Germinal center (tissue), 1 donor: ENCODE results near the gene RAPGEF1.
"Not testable (repeated sequence)": the region's sequence is repeated elsewhere in the genome, so short reads cannot be mapped to it uniquely, and the experiment has no call there.

Experiments used
- DNase-seq: peaks from one replicate; pipeline ENCODE4 v3.0.0; 2012; ENCODE audit warnings: mixed read lengths, low spot score

Gene RAPGEF1

DNA sequence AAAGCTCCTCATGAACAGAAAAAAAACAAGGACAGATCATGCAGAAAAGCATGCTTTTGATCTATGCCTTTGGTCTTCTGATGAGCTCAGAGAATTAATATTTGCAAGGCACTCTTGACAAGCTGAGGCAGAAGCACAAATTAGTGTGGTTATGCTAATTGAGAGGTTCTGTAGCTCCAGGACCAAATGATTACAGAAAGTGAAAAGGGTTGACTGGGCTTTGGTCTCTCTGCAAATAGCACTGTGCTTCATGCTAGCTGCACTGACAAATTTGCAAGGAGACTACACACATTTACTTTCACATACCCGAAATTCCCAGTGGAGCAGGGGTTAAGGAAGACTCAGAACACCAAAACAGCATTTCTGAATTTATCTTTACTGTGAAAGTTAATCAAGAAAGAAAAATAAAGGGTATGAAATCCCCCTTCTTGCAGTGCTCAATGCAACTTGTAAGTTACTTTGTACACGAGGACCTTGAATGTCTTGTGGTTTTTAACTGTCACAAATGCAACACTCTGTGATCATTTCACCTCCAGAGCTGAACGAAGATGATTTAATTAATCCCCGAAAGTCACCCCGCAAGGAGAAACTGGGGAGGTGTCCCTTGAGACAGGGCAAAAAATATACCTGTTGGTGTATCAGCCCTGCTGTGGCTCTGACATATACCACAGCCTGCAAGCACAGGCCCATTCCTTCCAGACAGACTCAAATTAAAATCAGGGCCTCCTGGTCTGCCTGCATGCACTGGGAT is 11.9 kb downstream of the RAPGEF1 start:
- peak; percentile 23 for DNase-seq

DNA sequence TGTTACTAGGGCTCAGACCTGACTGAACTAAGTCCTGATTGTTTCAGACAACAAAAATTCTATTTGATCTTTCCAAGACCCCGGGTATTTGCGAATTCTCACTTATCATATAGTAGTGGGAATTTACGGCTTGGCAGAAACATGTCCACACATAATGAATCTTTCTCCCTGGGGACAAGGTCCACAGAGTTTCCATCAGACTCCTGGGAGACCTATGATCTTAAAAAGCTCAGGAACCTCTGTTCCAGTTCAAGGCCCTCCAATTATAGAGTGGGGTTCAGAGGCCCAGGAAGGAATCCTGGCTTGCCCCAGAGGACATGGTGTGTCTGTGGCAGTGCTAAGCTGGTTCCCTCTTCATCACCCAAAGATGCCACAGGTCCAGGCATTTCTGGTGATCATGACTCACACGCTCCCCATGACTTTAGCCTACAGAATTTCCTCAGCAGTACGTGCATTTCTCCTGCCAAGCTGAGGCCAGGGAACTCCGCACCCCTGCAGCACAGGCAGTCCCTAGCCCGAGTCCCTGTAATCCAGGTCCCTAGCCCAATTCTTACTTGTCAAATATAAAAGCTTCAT is 12.6 kb downstream of the RAPGEF1 start:
- no peak for DNase-seq

DNA sequence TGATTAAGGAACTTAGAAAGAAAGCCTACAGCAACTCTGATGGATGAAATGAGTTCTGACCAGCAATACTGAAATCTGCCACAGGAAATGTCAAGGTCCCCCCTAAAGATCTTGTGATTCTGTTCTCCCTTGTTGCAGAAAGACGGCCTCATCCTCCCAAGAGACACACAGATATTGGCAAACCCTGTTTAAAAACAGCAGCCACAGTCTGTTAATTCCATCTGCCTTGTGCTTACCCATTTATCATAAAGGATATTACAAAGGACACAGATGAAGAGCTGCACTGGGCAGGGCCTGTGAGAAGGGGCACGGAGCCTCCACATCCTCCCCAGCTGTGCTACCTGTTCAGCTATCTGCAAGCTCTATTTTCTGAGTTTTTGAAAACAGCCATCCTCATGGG is 15.2 kb downstream of the RAPGEF1 start:
- DNase-seq = peak; percentile 32

DNA sequence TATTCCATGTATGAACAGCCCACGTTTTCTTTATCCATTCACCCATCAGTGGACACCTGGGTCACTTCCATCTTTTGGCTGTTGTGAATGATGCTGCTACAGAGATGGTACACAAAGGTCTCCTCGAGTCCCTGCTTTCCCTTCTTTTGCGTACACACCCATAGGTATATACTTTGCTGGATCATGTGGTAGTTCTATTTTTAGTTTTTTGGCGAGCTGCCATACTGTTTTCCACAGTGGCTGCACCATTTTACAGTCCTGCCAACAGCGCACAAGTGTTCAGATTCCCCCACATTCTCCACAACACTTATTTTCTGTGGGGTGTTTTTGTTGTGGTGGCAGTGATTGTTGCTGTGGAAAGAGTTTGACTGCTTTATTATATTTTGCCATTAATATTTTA is 16.2 kb downstream of the RAPGEF1 start:
- DNase-seq = no peak

DNA sequence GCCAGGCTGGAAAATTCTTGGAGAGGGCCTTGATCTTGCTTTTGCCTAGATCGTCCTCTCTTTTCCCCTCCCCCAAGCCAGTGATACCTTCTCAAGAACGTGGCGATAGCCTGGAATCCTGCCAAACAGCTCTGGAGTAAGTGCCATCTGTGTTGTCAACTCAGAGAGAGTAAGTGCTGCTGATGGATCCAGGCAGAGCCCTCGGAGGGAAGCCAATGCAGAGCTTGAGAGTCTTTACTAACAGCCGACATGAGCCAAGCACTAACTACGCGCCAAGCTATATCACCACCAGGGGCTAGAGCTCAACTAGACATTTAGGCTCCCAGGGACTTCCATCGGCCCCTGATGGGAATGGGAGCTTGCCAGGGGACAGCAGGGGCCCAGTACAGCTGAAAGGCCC is 17.6 kb downstream of the RAPGEF1 start:
- no peak for DNase-seq

DNA sequence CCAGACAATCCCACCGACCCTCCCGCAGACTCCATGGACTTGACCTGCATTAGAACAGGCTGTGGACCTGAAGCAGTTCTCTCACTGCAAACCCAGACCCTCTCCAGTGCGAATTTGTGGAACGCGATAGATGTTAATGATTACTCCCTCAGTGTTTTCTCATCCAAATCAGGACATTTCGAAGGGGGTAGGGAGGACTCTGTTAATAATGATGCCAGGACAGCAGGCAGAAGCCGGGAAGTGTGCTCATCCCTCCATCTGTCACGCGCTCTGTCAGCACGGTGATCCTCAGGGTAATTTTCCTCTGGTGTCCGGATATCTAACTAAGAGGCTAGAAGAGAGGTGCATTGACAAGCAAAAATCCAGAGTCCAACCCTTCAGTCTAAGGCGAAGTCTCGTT is 18.8 kb downstream of the RAPGEF1 start:
- DNase-seq = no peak

DNA sequence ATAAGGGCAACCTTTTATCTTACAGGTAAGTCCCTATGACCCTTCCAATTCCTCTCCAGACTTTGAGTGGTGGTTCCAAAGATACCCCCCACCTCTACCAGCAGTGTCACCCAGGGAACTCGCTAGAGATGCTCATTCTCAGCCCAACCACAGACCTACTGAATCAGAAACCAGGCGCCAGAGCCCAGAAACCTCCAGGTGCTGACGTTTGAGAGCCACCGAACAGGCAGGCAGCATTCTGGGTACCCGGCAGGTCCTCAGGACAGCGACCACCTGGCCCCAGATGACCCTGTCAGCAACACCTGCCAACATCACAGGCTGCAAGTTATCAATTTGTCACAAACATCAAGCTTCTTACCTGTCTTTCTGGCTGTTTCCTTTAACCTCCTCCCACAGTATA is 19.5 kb downstream of the RAPGEF1 start:
- no peak for DNase-seq

DNA sequence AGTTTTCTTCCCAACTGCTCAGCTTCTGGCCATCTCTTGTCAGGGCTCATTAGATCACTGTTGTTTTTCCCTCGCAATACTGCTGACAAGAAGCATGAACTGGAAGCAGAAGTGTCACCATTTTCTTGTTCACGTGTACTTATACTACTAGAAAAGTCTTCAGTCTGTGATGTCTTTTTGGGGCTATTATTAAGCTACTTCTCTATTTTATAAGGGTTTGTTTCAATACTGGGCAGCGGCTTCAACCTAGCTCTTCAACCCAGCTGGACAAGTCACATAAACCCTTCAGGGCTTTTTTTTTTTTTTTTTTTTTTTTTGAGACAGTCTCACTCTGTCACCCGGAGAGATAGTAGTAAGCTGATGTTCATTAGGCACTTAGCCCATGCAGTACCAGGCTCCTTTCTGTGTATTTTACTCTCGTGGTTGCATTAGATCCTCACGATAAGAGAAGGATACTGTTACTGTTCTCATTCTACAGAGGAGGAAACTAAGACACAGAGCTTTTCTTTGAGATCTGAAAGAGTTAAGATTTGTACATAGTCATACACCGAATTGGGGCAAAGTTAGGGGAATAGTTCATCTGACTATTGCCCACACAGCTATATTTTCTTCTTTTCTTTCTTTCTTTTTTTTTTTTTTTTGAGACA is 20.5 kb downstream of the RAPGEF1 start:
- peak; percentile 45 for DNase-seq

DNA sequence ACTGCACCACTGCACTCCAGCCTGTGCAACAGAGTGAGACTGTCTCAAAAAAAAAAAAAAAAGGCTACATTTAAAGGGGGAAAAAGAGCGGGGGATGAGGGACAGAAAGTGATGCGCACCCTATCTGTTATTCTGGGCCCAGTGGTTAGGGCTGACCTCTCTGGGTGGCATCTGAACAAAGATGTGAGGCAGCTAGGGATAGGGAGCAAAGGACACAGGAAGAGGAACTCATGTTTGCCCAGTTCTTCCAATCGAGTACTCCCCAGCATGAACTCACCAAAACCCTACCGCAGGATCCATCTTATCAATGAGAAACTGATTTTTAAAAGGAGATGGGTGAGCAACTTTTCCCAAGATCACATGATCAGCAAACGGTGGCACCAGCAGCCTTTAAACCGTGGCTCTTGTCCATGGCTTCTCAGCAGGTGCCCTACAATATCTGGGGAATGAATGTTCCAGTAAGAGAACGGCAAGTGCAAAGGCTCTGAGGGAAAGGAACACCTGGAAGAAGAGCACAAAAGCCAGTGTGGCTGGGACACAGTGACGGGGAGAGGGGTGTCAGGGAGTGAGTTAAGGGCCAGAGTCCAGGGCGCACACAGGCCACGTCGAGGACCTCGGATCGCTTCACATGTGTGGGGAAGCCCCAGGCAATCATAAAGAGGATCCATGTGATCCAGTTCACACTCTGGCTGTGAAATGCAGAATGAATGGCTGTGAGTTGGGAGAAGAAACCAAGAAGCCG is 22.0 kb downstream of the RAPGEF1 start:
- DNase-seq = no peak

DNA sequence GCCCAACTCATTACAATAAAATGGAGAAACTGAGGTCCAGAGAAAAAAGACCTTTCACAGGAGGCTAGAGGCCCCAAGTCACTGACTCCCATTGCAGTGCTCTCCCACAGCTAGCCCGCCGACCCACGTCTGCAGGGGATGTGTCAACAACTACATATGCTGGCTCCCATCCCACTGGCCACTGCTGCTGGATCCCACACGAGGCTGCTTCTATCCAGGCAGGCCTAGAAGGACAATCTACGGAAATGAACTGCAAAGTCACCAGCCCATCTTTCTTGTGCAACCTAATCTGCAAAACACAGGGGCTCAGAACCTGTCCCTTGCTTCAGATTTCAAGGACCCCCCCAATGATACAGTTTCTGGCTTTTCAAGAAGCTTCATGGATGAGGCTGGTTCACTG is 24.0 kb downstream of the RAPGEF1 start:
- DNase-seq = no peak

DNA sequence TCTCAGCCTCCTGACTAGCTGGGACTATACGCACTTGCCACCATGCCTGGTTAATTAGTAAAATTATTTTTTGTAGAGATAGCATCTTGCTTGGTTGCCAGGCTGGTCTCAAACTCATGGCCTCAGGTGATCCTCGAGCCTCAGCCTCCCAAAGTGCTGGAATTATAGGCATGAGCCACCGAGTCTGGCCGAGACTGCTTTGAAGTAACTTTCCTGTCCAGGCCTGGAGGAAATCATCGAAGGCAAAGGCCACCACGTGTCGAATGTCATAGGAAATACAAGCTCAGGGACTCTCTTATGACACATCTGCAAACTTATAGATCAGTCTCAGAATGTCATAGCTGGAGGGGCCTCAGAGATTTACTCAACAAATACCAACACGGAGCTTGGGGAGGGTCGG is 25.1 kb downstream of the RAPGEF1 start:
- DNase-seq = no peak

DNA sequence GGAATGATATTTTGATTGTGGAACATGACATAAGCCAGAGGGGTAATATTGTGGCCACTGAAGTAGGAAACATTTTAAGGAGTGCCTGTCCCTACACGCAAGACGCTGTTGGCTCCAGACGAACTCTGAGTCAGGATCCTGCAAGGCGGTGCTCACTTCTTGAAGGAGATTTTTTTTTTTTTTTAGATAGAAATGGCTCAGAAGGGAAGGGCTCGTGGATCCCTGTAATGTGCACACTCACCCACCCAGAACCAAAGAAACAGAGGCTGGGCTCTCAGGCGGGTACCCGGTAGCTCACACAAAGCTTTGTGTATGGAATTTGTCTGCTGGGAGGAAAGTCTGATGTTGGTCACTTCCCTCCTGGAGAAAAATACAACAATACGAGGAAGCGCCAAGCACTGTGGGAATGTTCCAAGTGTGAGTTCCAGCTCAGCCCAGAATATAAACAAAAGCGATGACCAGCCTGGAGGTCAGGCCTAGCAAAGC is 25.7 kb downstream of the RAPGEF1 start:
- no peak for DNase-seq

DNA sequence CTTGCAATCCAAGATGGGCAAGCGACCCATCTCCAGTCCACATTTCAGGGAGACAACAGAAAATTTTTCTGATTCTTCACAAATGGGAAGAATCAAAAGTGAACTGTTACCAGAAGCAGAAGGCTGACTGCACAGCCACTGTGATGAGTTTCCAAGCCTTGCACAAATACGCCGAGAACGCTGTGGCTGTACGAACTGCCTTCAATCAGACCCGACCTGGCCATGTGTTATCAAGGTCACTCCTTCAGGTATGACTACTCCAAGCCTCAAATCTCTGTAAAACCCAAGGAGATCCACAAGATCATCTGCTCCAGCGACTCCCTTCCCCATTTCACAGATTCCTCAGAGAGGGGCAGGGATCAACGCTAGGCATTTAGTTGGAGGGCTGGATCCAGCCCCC is 26.9 kb downstream of the RAPGEF1 start:
- no peak for DNase-seq

DNA sequence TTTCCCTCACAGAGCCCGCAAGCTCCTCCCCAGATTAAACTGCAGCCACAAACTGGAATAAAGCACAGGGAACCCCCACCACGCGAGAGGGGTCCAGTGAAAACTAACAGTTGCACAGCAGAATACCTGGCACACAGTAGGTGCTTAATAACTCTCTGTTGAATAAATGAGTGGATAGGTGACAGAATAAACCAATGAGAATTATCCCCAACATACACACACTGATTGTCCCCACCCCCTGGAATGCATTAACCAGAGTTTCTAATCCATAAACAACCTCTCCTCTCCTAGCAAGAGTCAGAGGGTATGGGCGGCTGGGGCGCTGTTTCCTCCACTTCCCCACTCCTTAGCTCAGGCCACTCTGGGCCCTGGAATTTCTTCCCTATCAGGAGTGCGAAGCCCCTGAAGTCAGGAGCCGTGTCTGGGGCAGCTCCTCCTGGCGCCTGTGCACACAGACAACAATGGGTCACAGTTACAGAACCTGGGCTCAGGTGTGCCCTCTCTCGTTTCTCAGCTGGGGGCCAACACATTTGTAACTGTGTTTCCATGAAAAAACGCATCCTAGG is 27.6 kb downstream of the RAPGEF1 start:
- no peak for DNase-seq

DNA sequence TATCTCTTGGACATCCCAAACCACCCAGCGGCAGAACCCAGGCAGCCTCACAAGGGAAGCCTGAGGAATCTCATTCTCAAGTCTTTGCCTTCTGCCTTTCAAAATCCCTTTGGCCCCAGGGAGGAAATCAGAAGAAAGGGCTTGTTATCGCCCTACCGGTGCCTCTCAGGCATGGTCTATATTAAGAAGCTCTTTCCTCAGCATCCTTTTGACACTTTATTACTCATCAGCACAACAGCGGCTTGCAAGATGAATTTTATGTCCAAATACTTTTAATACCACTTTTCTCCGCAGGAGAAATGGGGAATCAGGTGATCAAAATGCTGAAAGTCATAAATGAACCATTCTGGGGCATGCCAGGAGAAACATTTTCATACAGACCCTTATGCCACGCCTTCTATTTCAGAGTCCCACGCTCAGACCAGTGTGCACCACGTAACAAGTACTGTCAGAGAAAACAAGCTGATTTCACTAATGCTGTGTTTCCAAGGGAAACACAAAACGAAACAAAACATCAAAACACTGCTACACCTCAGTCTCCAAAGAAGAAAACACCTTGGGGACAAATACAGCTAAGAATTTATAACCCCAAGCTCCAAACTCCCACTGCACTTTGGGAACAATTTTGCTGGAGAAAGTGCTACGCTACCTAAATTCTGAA is 30.0 kb downstream of the RAPGEF1 start:
- DNase-seq = peak; percentile 38

DNA sequence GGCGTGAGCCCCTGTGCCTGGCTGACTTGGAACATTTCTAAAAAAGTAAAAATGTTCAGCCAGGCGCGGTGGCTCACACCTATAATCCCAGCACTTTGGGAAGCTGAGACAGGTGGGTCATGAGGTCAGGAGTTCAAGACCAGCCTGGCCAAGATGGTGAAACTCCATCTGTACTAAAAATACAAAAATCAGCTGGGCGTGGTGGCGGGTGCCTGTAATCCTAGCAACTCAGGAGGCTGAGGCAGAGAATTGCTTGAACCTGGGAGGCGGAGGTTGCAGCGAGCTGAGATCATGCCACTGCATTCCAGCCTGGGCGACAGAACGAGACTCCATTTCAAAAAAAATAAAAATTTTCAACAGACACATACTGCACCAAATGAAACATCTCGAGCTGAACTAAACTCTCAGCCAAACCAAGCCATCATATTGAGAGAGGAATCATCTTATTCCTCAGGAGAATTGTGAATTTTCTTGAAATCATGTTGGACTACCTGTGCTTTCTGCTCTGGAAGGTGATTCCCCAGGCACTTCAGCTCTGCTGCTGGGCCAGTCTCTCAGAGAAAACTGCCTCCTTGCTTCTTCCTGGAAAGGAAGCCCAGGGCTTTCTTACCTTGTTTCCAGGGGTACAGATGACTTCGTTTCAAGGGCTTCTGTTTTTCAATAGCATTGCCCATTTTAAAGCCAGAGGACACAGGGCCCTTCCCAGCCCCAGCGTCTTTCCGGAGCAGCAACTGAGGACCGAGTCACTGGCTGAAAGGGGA is 30.7 kb downstream of the RAPGEF1 start:
- not testable (repeated sequence) for DNase-seq

DNA sequence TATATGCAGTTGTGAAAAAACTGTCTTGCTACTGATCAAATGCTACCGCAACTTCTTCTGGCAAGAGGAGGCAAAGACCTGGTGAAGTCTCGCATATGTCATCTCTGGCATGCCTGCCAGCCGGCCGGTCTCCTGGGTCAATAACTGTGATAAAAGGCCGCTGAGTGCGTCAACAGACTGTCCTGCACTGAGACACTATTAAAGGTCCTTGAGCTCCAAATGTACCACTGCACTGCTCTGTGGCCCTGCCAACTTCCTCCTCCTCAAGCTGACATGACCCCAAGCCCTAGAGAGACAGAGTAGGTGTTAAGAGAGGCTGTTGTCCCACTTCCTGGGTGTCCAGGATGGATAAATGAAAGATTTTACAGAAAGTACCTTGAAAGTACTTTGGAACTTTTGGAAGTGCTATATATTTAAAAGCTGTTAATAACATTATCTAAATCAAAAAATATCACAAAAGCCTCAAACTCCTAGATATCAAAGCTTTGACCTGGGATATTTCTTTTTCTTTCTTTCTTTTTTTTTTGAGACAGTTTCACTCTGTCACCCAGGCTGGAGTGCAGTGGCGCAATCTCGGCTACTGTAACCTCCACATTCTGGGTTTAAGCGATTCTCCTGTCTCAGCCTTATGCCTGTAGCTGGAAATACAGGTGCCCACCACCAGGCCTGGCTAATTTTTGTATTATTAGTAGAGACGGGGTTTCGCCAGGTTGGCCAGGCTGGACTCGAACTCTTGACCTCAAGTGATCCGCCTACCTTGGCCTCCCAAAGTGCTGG is 31.5 kb downstream of the RAPGEF1 start:
- no peak for DNase-seq

DNA sequence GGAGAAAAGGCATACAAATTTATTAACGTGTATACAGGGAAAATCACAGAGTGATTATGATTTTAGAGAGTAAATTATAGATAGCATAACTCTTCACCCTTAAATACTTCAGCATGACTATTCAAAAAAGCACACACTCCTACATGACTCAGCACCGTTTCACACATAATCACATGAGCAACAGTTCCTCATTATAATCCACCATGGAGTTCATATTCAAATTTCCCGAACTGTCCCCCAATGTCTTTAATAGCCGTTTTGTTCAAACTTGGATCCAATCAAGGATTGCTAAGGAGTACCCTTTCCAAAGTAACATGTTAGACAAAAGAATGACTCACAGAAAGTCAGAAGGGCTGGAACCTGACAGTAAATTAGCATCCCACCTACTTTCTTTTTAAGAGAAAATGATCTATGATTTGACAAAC is 32.1 kb downstream of the RAPGEF1 start:
- no peak for DNase-seq

DNA sequence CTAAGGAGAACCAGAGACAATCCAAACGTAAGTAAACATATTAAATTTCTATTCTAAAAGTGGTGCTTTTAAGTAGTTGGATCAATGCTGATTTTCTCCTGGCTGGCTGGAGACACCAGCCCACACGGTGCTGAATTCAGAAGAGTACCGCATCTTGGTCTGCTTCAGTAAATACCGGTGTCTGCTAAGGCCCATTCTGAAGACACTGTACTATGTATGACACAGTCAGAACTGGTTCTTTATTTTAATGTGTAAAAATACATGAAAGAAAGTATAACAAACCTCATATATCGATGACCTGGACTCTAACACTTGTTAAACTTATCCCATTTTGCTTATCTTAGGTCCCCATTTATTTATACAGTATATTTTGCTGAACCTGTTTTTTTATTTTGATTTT is 32.8 kb downstream of the RAPGEF1 start:
- no peak for DNase-seq

DNA sequence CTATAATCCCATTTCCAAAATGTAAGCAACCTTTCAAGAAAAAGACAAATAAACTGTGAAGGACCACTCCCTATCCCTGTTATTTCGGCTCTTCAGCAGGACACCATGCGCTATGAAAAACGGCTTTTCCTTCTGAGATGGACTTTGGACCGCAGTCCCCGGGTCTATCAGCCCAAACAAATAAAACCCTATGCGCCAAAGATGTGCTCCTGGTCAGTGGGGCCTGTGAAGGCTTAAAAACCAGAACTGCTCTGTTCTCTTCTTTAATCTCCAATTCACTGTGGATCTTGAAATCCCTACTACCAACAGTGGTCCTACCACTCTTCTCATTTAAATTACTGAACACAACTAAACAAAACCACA is 33.3 kb downstream of the RAPGEF1 start:
- no peak for DNase-seq
